Endothelial cell of umbilical vein (primary cell): ENCODE results near the gene TXLNA. TPM values are rescaled to one million over a fixed set of nuclear protein-coding genes. Genes with fewer than 3 reads are reported as not detected.
"Not testable (repeated sequence)": the region's sequence is repeated elsewhere in the genome, so short reads cannot be mapped to it uniquely, and the experiment has no call there.

Experiments
- BruUV-seq: library from RNA; stranded (reverse); fragments of 400-500 nt; replicated peaks from 2 replicates; lab custom pipeline; 2021; lab: Mats Ljungman, UMichigan
- CTCF ChIA-PET: fragments of 300-600, 350-600 bp; sonication (Branson Sonifier 250); formaldehyde crosslinking; loops from one replicate; lab custom pipeline; 2021; ENCODE audit warnings: antibody characterized with exemption, inconsistent platforms; lab: Charles Lee
- POLR2A ChIA-PET: fragments of 300-600, 350-600 bp; sonication (Branson Sonifier 250); formaldehyde crosslinking; loops from one replicate; lab custom pipeline; 2021; ENCODE audit warnings: antibody characterized with exemption, inconsistent platforms; lab: Charles Lee
- DNase-seq: peaks from one replicate; pipeline ENCODE4 v3.0.0-alpha.2; 2011; ENCODE audit warnings: low read depth, low spot score
- FAIRE-seq: peaks from 2 replicates; lab custom pipeline; 2011; peaks lifted over from hg19 to GRCh38; lab: Jason Lieb, UNC
- H2AFZ ChIP-seq: 2 replicates; pipeline ENCODE4 v1.6.0; 2012; ENCODE audit warnings: low read depth, low read length, control low read depth, inconsistent platforms
- H3K27ac ChIP-seq: 2 replicates; pipeline ENCODE4 v1.5.1; 2011; ENCODE audit warnings: low read depth, mild to moderate bottlenecking, control low read depth, low read length, moderate library complexity; ENCODE audit not compliant: insufficient read depth
- H3K27me3 ChIP-seq, 2 experiments: 2 replicates each; pipeline versions ENCODE4 v1.6.0 to v1.6.1; 2011; ENCODE audit warnings: low read length in 2 of 2, mixed read lengths in 1 of 2; ENCODE audit not compliant: control insufficient read depth in 2 of 2, insufficient read depth in 2 of 2
- H3K36me3 ChIP-seq, 2 experiments: 2 replicates in 1 of 2; 3 replicates in 1 of 2; pipeline ENCODE4 v1.5.1; 2011; ENCODE audit warnings: low read length in 2 of 2, mild to moderate bottlenecking in 1 of 2, moderate library complexity in 1 of 2; ENCODE audit not compliant: control insufficient read depth in 2 of 2, insufficient read depth in 2 of 2; ENCODE audit errors: extremely low read depth in 1 of 2
- H3K4me1 ChIP-seq: 3 replicates; pipeline ENCODE4 v1.5.1; 2011; ENCODE audit warnings: mild to moderate bottlenecking, low read length; ENCODE audit not compliant: control insufficient read depth, insufficient read depth; ENCODE audit errors: extremely low read depth
- H3K4me2 ChIP-seq: 2 replicates; pipeline ENCODE4 v1.6.1; 2011; ENCODE audit warnings: low read length, control low read depth, mixed read lengths; ENCODE audit not compliant: insufficient read depth
- H3K4me3 ChIP-seq, 3 experiments: fragments of 200-600 bp in 1 of 3; sonication (generic), shearing (Covaris generic) in 1 of 3; replicated peaks in 1 of 3; 2 replicates each; pipeline ENCODE4 v1.5.1; 2011 to 2016; ENCODE audit warnings: control low read depth in 3 of 3, low read length in 3 of 3, mild to moderate bottlenecking in 2 of 3, inconsistent platforms in 1 of 3, low read depth in 1 of 3, moderate library complexity in 1 of 3; ENCODE audit not compliant: insufficient read depth in 1 of 3
- H3K79me2 ChIP-seq: 2 replicates; pipeline ENCODE4 v1.6.0; 2012; ENCODE audit warnings: low read length, inconsistent platforms; ENCODE audit not compliant: control insufficient read depth, insufficient read depth
- H3K9ac ChIP-seq: replicated peaks from 2 replicates; pipeline ENCODE3; 2011; ENCODE audit warnings: low read length, control low read depth; ENCODE audit not compliant: insufficient read depth; ENCODE audit errors: extremely low read depth
- H3K9me1 ChIP-seq: replicated peaks from 3 replicates; pipeline ENCODE4 v1.6.0; 2011; ENCODE audit warnings: mild to moderate bottlenecking, low read length; ENCODE audit not compliant: control insufficient read depth, insufficient read depth; ENCODE audit errors: extremely low read depth
- H3K9me3 ChIP-seq: replicated peaks from 2 replicates; pipeline ENCODE4 v1.5.1; 2012; ENCODE audit warnings: low read length, inconsistent platforms; ENCODE audit not compliant: control insufficient read depth, insufficient read depth
- H4K20me1 ChIP-seq: replicated peaks from 2 replicates; pipeline ENCODE3; 2011; ENCODE audit warnings: mild to moderate bottlenecking, low read length; ENCODE audit not compliant: control insufficient read depth, insufficient read depth; ENCODE audit errors: extremely low read depth
- CTCF ChIP-seq, 2 donors: IDR thresholded peaks; 1 replicate in 1 of 2; 2 replicates in 1 of 2; pipeline ENCODE4 v1.5.1; 2011; ENCODE audit warnings: low read length in 2 of 2, mild to moderate bottlenecking in 2 of 2, moderate library complexity in 2 of 2, control low read depth in 1 of 2, inconsistent platforms in 1 of 2, low read depth in 1 of 2; ENCODE audit not compliant: insufficient read depth in 1 of 2; ENCODE audit errors: extremely low read depth in 1 of 2
- EZH2 ChIP-seq: IDR thresholded peaks from 2 replicates; pipeline ENCODE4 v1.6.1; 2012; ENCODE audit warnings: borderline replicate concordance, low read depth, mild to moderate bottlenecking, moderate library complexity, low read length, inconsistent platforms; ENCODE audit not compliant: severe bottlenecking
- GATA2 ChIP-seq: IDR thresholded peaks from 2 replicates; pipeline ENCODE4 v1.7.0; 2011; ENCODE audit warnings: low read depth, mild to moderate bottlenecking, moderate library complexity, mixed read lengths, low read length; ENCODE audit not compliant: insufficient read length, insufficient read depth
- MAX ChIP-seq: IDR thresholded peaks from 2 replicates; pipeline ENCODE4 v1.6.1; 2011; ENCODE audit not compliant: insufficient read depth, insufficient read length
- MYC ChIP-seq: IDR thresholded peaks from one replicate; pipeline ENCODE4 v1.6.1; 2011; ENCODE audit warnings: mild to moderate bottlenecking, low read depth, low read length
- dilution Hi-C: fragments of 300-500 bp; cut with MboI; formaldehyde crosslinking; loops from one replicate; pipeline ENCODE4 v1.15.0; 2019; ENCODE audit warnings: low sequenced_read_pairs; ENCODE audit not compliant: extremely low pct_ligation_motif_present
- intact Hi-C: fragments of 100-400 bp; cut with micrococcal nuclease; formaldehyde crosslinking; loops from one replicate; pipeline ENCODE4 v1.10.0; 2022
- polyA plus RNA-seq, 4 experiments: library from polyadenylated mRNA; depleted of rRNA in 3 of 4; stranded (reverse) in 3 of 4; unstranded in 1 of 4; fragments of >200 nt; gene quantifications; 2 replicates each; pipeline versions ENCODE4 v1.2.1 to v1.2.3, GENCODE V29; 2011 to 2012; ENCODE audit warnings: missing spikeins in 1 of 4
- total RNA-seq: library from RNA; stranded (reverse); gene quantifications from 2 replicates; pipeline ENCODE4 v1.2.3, GENCODE V29; 2021

TXLNA gene
- total and polyA plus RNA-seq, 2 donors (not counting 3 experiments of a cell fraction or from before 2014, with no cell fraction given) = 41.8 to 69.4 TPM

- Histone ChIP-seq H3K27me3 (no peaks in the 10 kb centered on the region), H3K36me3 (peaks cover 24 to 27% of the 10 kb centered on the region in 2 experiments), H3K9ac (no peak overlapping the region), H3K4me1 (no peaks in the 10 kb centered on the region), H3K27ac (no peak overlapping the region), H2AFZ (no peak overlapping the region), H3K79me2 (no peaks in the 10 kb centered on the region), H3K4me2 (no peak overlapping the region), H3K9me3 (no peaks in the 10 kb centered on the region), H3K4me3 (no peak overlapping the region), H4K20me1 (no peaks in the 10 kb centered on the region), H3K9me1 (no peaks in the 10 kb centered on the region)
- no TSS peak for BruUV-seq
- ChIA-PET POLR2A (interaction anchor here (0.5 kb wide), 1 partner anchor 207 kb away, joined by 4 read pairs; no protein-coding TSS in a partner anchor), CTCF (no interaction called here)
- dilution Hi-C loops (no loop called here), intact Hi-C loops (no loop called here)
- DNase-seq (no peak), FAIRE-seq (no peak)
- TF ChIP-seq CTCF (IDR thresholded peaks at IDR 0.05; ENCODE audit: extremely low read depth in 1 of 2, insufficient read depth in 1 of 2, low read depth in 1 of 2, low read length in 2 of 2) = no peak
- TF ChIP-seq MAX = no peak
- no peak for TF ChIP-seq MYC
- TF ChIP-seq GATA2 = no peak
- TF ChIP-seq EZH2 = no peak
These were observed 16.1 kb upstream of the TXLNA start for GRCh38 chr1:32163405-32163804.

GRCh38 chr1:32165633-32166032, 13.8 kb upstream of the TXLNA start:
- CTCF ChIA-PET, H3K9ac ChIP-seq, H4K20me1 ChIP-seq, dilution Hi-C loops, H3K9me1 ChIP-seq, H3K79me2 ChIP-seq, H3K27me3 ChIP-seq, H3K9me3 ChIP-seq, BruUV-seq, FAIRE-seq, H3K4me1 ChIP-seq, H3K4me3 ChIP-seq, H3K4me2 ChIP-seq, H2AFZ ChIP-seq, H3K27ac ChIP-seq, DNase-seq, intact Hi-C loops: not testable (repeated sequence)
- POLR2A ChIA-PET = interaction anchor here (0.7 kb wide), 1 partner anchor 15 kb away, joined by 5 read pairs; no protein-coding TSS in a partner anchor
- peaks cover 22 to 30% of the 10 kb centered on the region in 2 experiments for H3K36me3 ChIP-seq
